ENCODE measurements around the gene ANGPTL2.

DNA sequence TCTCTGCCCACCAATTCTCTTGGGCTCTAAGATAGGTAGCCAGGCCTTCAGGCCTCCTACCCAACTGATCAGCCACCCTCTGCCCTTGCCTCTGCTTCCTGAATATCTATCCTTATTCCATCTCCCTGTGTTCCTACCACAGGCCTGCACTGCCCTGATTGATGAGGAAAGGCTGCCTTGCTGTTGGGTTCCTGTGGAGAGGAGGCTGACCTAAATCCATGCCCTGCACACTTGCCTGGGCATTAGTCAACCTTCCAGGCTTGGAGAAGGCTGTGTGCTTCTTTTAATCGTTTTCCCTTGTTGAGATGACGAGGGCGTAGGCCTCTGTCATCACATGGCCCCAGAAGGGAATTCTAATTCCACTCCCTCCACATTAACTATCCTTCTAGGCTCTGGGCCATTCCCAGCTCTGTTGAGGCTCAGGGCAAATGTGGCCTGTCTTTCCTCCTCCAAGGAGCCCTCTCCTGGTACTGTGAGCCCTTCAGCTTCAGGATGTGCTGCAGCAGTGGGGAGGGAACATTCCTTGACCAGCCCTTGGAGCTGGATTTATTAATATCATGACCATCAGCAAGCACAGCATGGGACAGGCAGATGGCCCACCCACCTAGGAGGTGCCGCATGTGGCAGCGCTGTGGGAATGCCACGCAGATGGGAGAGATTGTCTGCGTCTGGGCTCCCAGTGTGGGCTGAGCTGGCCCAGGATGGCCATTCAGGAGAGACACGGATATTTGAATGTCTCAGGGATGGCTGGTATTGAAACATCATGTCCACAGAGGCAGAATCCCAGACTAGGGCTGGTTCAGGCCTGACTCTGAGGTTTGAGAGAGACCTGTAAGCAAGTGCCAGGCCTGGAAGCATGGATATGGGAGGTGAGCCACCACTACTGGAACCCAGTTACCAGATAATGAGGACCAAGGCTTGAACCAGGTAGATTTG is 40.9 kb downstream of the ANGPTL2 start:
- TF ChIP-seq, protein P1, sequence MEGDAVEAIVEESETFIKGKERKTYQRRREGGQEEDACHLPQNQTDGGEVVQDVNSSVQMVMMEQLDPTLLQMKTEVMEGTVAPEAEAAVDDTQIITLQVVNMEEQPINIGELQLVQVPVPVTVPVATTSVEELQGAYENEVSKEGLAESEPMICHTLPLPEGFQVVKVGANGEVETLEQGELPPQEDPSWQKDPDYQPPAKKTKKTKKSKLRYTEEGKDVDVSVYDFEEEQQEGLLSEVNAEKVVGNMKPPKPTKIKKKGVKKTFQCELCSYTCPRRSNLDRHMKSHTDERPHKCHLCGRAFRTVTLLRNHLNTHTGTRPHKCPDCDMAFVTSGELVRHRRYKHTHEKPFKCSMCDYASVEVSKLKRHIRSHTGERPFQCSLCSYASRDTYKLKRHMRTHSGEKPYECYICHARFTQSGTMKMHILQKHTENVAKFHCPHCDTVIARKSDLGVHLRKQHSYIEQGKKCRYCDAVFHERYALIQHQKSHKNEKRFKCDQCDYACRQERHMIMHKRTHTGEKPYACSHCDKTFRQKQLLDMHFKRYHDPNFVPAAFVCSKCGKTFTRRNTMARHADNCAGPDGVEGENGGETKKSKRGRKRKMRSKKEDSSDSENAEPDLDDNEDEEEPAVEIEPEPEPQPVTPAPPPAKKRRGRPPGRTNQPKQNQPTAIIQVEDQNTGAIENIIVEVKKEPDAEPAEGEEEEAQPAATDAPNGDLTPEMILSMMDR (IDR thresholded peaks at IDR 0.05; ENCODE audit: borderline replicate concordance, extremely low read depth, low read length, poor library complexity, severe bottlenecking), result no peak
- no peak for TF ChIP-seq EZH2 (IDR thresholded peaks at IDR 0.05; ENCODE audit: borderline replicate concordance, low read depth, low read length, severe bottlenecking)

Measured in DND-41 (cell line).